Fibroblast of peridontal ligament (primary cell): ENCODE results near the gene LRP1B.

ENCODE experiments used
- DNase-seq: peaks from one replicate; pipeline ENCODE4 v3.0.0-alpha.2; 2010; ENCODE audit errors: extremely low read depth

The LRP1B gene

GRCh38 chr2:140842110-140842509, 1288.7 kb downstream of the LRP1B start:
- DNase-seq: peak; percentile 16

- no peak for DNase-seq
Measured at GRCh38 chr2:140841141-140841540, 1289.7 kb downstream of the LRP1B start.

- DNase-seq: no peak
Measured at GRCh38 chr2:140836826-140837225, 1294.0 kb downstream of the LRP1B start.

GRCh38 chr2:140835079-140835478, 1295.7 kb downstream of the LRP1B start:
- no peak for DNase-seq

GRCh38 chr2:140814141-140814540, 1316.7 kb downstream of the LRP1B start:
- no peak for DNase-seq

GRCh38 chr2:140808820-140809219, 1322.0 kb downstream of the LRP1B start:
- DNase-seq: no peak

GRCh38 chr2:140808211-140808610, 1322.6 kb downstream of the LRP1B start:
- DNase-seq: no peak

- peak; percentile 10 for DNase-seq
Measured at GRCh38 chr2:140804700-140805260, 1326.0 kb downstream of the LRP1B start.

GRCh38 chr2:140801311-140801710, 1329.5 kb downstream of the LRP1B start:
- no peak for DNase-seq

- DNase-seq: no peak
Measured at GRCh38 chr2:140797718-140798117, 1333.1 kb downstream of the LRP1B start.

GRCh38 chr2:140791802-140792201, 1339.0 kb downstream of the LRP1B start:
- DNase-seq: no peak

- no peak for DNase-seq
Measured at GRCh38 chr2:140786585-140786984, 1344.2 kb downstream of the LRP1B start.

- no peak for DNase-seq
Measured at GRCh38 chr2:140775411-140775810, 1355.4 kb downstream of the LRP1B start.

- DNase-seq: no peak
Measured at GRCh38 chr2:140770645-140771044, 1360.2 kb downstream of the LRP1B start.

GRCh38 chr2:140761807-140762206, 1369.0 kb downstream of the LRP1B start:
- no peak for DNase-seq

GRCh38 chr2:140759426-140760156, 1371.2 kb downstream of the LRP1B start:
- no peak for DNase-seq

GRCh38 chr2:140747665-140748064, 1383.2 kb downstream of the LRP1B start:
- DNase-seq: no peak

GRCh38 chr2:140747090-140747489, 1383.7 kb downstream of the LRP1B start:
- no peak for DNase-seq

- DNase-seq: no peak
Measured at GRCh38 chr2:140744379-140744778, 1386.4 kb downstream of the LRP1B start.

- DNase-seq: no peak
Measured at GRCh38 chr2:140737006-140737405, 1393.8 kb downstream of the LRP1B start.

- DNase-seq: no peak
Measured at GRCh38 chr2:140734992-140735391, 1395.8 kb downstream of the LRP1B start.

GRCh38 chr2:140718999-140719398, 1411.8 kb downstream of the LRP1B start:
- DNase-seq: no peak

- no peak for DNase-seq
Measured at GRCh38 chr2:140717481-140717880, 1413.3 kb downstream of the LRP1B start.

- DNase-seq: no peak
Measured at GRCh38 chr2:140714586-140714985, 1416.2 kb downstream of the LRP1B start.
